GM10248 (cell line): ENCODE data around the gene ZCCHC24.

Experiments
- CTCF ChIA-PET: fragments of 300-600 bp; sonication (Branson Sonifier 250); formaldehyde crosslinking; extraction: SDS; loops from one replicate; lab custom pipeline; 2021; ENCODE audit warnings: antibody characterized with exemption; lab: Yijun Ruan, JAX
- POLR2A ChIA-PET: fragments of 350-650 bp; sonication (Branson Sonifier 250); formaldehyde crosslinking; extraction: SDS; loops from one replicate; lab custom pipeline; 2020; ENCODE audit warnings: antibody characterized with exemption; lab: Yijun Ruan, JAX
- DNase-seq: peaks from one replicate; pipeline ENCODE4 v3.0.0; 2012; ENCODE audit errors: extremely low spot score
- TF ChIP-seq, protein P1 (sequence below): IDR thresholded peaks from 2 replicates; pipeline ENCODE4 v1.5.1; 2012; ENCODE audit warnings: mild to moderate bottlenecking, low read depth; ENCODE audit errors: extremely low read depth, missing control alignments, control extremely low read depth

The ZCCHC24 gene

DNA sequence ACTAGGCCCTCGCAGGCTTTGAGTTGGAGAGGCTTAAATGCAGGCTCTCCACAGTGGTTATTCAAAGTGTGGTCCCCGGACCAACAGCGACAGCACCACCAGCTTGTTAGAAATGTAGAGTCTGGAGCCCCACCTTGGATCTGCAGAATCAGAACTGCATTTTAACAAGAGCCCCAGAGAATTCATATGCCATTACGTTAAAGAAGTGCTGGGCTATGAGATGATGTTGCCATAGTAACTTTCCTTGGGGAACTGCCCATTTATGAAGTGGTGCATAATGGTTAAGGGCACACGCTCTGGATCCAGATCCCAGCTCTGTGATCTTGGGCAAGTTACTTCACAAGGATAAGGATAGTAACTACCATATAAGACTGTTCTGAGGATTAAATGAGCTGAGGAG lies 48.9 kb downstream of the ZCCHC24 start:
- no peak for DNase-seq
- ChIA-PET CTCF (interaction anchor here (1.5 to 1.7 kb wide), 2 partner anchors 23 to 90 kb away, joined by 3 to 8 read pairs; no protein-coding TSS in a partner anchor), POLR2A (no interaction called here)
- TF ChIP-seq, protein P1, sequence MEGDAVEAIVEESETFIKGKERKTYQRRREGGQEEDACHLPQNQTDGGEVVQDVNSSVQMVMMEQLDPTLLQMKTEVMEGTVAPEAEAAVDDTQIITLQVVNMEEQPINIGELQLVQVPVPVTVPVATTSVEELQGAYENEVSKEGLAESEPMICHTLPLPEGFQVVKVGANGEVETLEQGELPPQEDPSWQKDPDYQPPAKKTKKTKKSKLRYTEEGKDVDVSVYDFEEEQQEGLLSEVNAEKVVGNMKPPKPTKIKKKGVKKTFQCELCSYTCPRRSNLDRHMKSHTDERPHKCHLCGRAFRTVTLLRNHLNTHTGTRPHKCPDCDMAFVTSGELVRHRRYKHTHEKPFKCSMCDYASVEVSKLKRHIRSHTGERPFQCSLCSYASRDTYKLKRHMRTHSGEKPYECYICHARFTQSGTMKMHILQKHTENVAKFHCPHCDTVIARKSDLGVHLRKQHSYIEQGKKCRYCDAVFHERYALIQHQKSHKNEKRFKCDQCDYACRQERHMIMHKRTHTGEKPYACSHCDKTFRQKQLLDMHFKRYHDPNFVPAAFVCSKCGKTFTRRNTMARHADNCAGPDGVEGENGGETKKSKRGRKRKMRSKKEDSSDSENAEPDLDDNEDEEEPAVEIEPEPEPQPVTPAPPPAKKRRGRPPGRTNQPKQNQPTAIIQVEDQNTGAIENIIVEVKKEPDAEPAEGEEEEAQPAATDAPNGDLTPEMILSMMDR, result no peak

DNA sequence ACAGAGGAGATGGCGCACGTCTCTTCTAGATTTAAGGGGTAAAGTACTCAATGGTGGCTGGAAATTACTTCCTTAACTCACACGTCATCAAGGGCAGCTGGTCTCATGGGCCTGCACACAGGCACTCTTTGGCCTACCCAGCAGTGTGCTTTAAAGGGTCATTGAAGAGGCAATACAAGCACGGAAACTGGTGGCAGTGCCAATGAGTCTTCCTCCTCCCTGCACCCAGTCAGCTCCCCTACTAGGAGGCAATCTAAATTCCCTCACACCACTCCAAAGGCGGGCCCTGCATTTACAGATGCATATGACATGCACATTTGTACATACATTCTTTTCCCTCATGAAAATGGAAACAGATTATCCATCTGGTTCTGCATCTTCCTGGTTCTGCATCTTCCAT lies 50.8 kb downstream of the ZCCHC24 start:
- TF ChIP-seq, protein P1, result no peak
- POLR2A ChIA-PET, result no interaction called here
- CTCF ChIA-PET, result interaction anchor here (1.3 to 2.2 kb wide), 2 partner anchors 20 to 57 kb away, joined by 3 to 16 read pairs; no protein-coding TSS in a partner anchor
- DNase-seq, result no peak

DNA sequence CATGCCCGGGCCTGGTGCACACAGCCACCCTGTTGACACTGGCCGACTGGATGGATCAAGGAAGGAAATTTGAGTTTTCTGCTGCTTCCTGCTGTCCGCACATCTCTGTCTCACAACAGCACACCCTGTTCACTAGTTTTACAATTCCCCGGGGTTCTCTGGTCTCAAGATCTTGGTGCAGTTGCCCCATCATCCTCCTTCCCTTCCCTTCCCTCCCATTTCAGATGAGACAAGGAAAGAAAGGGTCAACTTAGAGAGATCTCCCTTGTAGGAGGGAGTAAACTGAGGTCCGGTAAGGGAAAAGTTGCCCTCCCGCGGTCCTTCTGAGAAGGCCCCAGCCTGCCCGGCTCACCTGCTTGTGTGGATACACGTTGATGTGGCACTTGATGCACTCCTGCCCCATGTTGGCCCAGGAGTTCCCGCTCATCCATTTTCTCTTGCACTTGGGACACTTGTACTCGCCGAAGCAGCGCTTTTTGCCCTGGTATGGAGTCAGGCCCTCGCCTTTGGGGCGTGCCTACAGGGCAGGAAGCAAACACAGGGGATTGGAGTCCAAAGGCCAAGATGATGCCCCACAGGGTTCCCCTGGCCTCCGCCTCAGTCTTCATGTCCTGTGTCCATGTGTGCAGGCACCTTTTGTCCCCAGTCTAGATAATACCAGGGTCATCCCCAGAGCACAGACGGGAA lies 51.4 kb downstream of the ZCCHC24 start:
- CTCF ChIA-PET, result interaction anchor here (2.2 kb wide), 1 partner anchor 20 kb away, joined by 16 read pairs; no protein-coding TSS in a partner anchor
- POLR2A ChIA-PET, result no interaction called here

DNA sequence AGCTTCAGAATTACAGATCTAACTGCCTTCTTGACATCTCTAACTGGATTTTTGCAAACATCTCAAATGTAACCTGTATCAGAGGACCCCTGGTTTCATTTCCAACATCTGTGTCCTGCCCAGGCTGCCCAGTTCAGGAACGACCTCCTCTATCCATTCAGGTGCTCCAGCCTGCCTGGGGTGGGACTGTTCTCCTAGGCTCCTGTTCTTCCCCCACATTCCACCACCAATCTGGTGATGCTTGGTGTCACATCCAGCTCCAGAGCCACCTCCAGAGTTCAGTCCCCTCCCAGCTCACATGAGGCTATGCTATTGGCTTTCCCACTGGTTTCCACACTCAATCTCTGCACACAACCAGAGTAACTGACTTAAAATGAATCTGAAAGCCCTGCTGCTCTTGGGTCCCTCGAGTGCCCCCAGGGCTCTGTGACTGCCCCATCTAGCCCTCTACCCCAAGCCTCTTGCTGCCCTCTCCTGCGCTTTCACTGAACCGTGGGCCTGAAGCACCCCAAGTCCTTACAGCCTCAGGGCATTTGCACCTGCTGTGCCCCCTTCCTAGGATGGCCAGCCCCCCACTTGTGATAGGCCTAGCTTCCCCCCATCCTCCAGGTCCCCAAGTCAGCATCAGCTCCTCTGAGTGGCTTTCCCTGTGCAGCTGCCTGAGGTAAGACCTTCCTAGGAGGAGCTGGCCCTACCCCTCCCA lies 52.1 kb downstream of the ZCCHC24 start:
- POLR2A ChIA-PET, result no interaction called here
- DNase-seq, result no peak
- TF ChIP-seq, protein P1, result no peak
- CTCF ChIA-PET, result interaction anchor here (1.3 to 5.6 kb wide), 2 partner anchors 8 to 20 kb away, joined by 4 to 29 read pairs; no protein-coding TSS in a partner anchor

More for the DNA sequence above, 51.4 kb downstream of the ZCCHC24 start:
- TF ChIP-seq, protein P1, result no peak
- no peak for DNase-seq

DNA sequence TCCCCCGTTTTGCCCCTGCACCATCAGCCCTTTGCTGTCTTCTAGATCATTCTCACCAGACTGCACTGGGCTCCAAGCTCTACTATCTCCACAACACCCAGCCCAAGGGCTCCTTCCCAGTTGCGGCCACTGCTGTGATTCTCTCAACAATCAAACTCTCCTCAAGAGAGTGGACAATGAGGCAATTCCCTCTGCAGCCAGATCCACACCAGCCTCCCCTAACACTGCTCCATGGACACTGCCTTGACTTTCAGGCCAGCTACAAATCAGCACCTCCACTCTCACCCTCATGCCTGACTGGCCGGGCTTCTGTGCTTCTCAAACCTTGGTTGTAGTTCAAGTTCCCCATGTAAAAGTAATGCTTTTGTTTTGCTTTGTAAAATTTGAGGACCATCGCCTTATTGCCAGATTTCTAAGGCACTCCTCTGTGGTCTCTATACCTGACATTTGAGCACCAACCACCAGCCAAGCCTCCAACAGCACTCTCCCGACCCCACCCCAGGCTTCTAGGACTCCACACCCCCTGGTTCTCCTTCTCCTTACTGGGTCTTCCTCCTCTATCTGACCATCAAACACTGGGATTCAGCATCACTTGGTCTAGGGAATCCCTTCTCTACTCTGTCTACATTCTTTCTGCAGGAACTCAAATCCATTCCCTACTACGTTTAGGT lies 52.8 kb downstream of the ZCCHC24 start:
- CTCF ChIA-PET, result interaction anchor here (1.3 to 5.6 kb wide), 2 partner anchors 9 to 19 kb away, joined by 4 to 29 read pairs; no protein-coding TSS in a partner anchor
- TF ChIP-seq, protein P1, result no peak
- no peak for DNase-seq
- POLR2A ChIA-PET, result no interaction called here

DNA sequence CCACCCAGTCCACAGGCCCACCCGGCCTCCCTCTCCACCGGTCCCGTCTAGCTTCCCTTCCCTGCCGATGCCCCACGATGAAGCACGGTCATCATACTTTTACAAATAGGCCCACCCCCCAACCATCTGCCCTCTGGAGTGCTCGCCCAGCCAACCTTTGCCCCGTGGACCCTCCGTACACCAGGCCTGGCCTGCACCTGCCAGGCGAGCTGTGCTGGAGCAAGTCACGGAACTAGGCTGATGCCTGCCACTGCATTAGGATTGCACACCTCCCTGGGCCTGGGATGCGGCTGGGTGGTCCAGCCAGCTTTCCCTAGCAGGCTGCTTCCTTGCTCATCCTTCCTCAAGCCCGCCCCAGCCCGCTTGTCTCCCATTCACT lies 53.4 kb downstream of the ZCCHC24 start:
- ChIA-PET CTCF (interaction anchor here (1.3 to 5.6 kb wide), 4 partner anchors 9 to 76 kb away, joined by 4 to 29 read pairs (median 8); no protein-coding TSS in a partner anchor), POLR2A (no interaction called here)
- TF ChIP-seq, protein P1, result no peak
- DNase-seq, result no peak
